Mesothelial cell of epicardium (in vitro differentiated cells): ENCODE data around the gene CCDC80. TPM values are rescaled to one million over a fixed set of nuclear protein-coding genes. Genes with fewer than 3 reads are reported as not detected.

Experiments used
- DNase-seq, 2 experiments: peaks; one replicate each; pipeline ENCODE4 v3.0.0; 2021; ENCODE audit warnings: low spot score in 2 of 2; ENCODE audit not compliant: unreplicated experiment in 2 of 2
- H3K27ac Mint-ChIP-seq: 2 replicates; pipeline ENCODE4 v1.8.0; 2021; ENCODE audit warnings: mixed read lengths
- H3K27me3 Mint-ChIP-seq: 2 replicates; pipeline ENCODE4 v1.8.0; 2021; ENCODE audit warnings: low read depth, mixed read lengths
- H3K36me3 Mint-ChIP-seq: 2 replicates; pipeline ENCODE4 v1.8.0; 2021; ENCODE audit warnings: mixed read lengths
- H3K4me1 Mint-ChIP-seq: 2 replicates; pipeline ENCODE4 v1.8.0; 2021; ENCODE audit warnings: mixed read lengths
- H3K4me3 Mint-ChIP-seq: 2 replicates; pipeline ENCODE4 v1.8.0; 2021; ENCODE audit warnings: mild to moderate bottlenecking, moderate library complexity, mixed read lengths
- H3K9me3 Mint-ChIP-seq: 2 replicates; pipeline ENCODE4 v1.8.0; 2021; ENCODE audit warnings: mixed read lengths
- total RNA-seq: library from RNA; stranded (reverse); gene quantifications from 3 replicates; pipeline ENCODE4 v1.2.1, GENCODE V29; 2021
- TF ChIP-seq, protein P1 (sequence below): fragments of 200-600 bp; sonication (generic); IDR thresholded peaks from one replicate; pipeline ENCODE4 v1.5.0; 2021; ENCODE audit warnings: antibody characterized with exemption; ENCODE audit not compliant: unreplicated experiment

The CCDC80 gene
- total RNA-seq, 1 donor from 2014 or later, result 134 TPM

DNA sequence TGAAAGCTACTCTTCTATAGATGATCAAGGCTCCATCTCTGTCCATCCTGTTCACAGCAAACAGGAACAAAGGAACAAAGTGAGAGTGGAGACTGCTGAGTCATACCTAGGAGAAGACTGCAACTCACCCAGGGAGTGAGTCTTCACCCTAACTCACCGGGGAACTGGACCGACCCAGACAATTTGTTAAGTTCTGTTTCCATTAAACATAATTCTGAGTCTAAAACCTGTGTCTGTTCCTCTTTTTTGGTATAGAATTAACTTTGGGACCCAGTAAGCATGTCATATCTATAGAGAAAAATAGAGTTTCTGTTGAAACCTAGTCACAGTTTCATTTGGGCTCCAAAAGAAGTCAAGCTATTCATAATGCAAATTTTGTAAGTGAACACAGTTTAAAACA is 21.6 kb downstream of the CCDC80 start:
- Mint-ChIP-seq H3K4me1 (peaks cover 8% of the 10 kb centered on the region), H3K9me3 (no peaks in the 10 kb centered on the region), H3K27me3 (no peaks in the 10 kb centered on the region), H3K4me3 (no peak overlapping the region), H3K36me3 (peaks cover 39% of the 10 kb centered on the region), H3K27ac (no peak overlapping the region)
- DNase-seq, result no peak
- TF ChIP-seq, protein P1, sequence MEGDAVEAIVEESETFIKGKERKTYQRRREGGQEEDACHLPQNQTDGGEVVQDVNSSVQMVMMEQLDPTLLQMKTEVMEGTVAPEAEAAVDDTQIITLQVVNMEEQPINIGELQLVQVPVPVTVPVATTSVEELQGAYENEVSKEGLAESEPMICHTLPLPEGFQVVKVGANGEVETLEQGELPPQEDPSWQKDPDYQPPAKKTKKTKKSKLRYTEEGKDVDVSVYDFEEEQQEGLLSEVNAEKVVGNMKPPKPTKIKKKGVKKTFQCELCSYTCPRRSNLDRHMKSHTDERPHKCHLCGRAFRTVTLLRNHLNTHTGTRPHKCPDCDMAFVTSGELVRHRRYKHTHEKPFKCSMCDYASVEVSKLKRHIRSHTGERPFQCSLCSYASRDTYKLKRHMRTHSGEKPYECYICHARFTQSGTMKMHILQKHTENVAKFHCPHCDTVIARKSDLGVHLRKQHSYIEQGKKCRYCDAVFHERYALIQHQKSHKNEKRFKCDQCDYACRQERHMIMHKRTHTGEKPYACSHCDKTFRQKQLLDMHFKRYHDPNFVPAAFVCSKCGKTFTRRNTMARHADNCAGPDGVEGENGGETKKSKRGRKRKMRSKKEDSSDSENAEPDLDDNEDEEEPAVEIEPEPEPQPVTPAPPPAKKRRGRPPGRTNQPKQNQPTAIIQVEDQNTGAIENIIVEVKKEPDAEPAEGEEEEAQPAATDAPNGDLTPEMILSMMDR, result no peak

DNA sequence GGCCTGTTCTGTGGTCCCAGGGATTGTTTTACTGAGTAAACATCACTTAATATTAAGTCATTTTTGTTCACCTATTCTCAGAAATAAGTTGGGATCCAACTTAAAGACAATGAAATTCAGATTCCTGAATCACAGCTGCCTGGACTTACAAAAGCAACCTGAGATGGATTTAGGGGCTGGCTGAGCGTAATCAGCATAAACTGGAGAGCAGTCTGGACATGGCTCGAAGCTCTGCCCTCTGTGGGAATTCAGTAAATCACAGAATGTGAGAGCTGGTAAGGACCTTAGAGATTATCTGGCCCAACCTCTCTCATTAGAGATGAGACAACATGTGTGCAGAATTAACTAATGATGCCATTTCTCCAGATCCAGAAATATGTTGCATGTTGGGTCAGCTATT is 23.7 kb downstream of the CCDC80 start:
- H3K27ac Mint-ChIP-seq, result no peak overlapping the region
- no peaks in the 10 kb centered on the region for H3K27me3 Mint-ChIP-seq
- no peaks in the 10 kb centered on the region for H3K9me3 Mint-ChIP-seq
- DNase-seq, result no peak
- TF ChIP-seq, protein P1, result no peak
- peaks cover 42% of the 10 kb centered on the region for H3K36me3 Mint-ChIP-seq
- H3K4me3 Mint-ChIP-seq, result no peak overlapping the region
- peaks cover 2% of the 10 kb centered on the region for H3K4me1 Mint-ChIP-seq

DNA sequence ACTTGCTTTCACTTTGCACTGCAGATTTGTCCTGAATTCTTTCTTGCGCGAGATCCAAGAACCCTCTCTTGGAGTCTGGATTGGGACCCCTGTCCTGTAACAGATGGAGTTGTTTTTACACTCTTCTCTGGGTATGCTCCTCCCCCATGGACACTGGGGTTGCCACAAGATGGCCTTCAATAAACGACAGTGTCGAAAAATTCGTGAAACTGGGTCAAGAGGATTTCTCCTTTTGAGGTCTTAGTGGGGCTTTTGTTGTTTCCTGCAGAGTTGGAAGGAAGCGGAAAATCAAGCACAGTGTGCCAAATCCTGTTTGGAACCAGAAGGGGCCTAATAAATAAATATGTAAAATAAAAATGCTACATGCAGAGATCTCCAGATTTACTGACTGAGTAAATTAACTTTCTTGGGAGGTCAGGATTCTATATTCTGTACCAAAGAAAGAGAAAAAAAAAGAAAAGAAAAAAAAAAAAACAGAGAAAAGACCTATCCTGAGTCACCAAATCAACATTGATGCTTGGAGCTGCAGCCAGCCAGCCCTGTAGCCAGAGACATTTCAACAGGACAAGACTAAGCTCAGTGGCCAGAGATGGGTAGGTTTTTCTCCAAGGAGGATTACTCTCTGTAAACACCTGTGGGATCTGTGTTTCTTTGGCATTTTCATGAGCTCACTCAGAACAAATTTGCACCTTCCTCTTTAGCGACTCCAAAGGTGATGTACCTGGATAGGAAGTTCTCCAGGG is 24.8 kb downstream of the CCDC80 start:
- no peak overlapping the region for H3K27ac Mint-ChIP-seq
- peaks cover 33% of the 10 kb centered on the region for H3K36me3 Mint-ChIP-seq
- H3K27me3 Mint-ChIP-seq, result no peaks in the 10 kb centered on the region
- no peaks in the 10 kb centered on the region for H3K4me1 Mint-ChIP-seq
- no peak for DNase-seq
- no peaks in the 10 kb centered on the region for H3K9me3 Mint-ChIP-seq
- TF ChIP-seq, protein P1, result no peak
- H3K4me3 Mint-ChIP-seq, result no peak overlapping the region

DNA sequence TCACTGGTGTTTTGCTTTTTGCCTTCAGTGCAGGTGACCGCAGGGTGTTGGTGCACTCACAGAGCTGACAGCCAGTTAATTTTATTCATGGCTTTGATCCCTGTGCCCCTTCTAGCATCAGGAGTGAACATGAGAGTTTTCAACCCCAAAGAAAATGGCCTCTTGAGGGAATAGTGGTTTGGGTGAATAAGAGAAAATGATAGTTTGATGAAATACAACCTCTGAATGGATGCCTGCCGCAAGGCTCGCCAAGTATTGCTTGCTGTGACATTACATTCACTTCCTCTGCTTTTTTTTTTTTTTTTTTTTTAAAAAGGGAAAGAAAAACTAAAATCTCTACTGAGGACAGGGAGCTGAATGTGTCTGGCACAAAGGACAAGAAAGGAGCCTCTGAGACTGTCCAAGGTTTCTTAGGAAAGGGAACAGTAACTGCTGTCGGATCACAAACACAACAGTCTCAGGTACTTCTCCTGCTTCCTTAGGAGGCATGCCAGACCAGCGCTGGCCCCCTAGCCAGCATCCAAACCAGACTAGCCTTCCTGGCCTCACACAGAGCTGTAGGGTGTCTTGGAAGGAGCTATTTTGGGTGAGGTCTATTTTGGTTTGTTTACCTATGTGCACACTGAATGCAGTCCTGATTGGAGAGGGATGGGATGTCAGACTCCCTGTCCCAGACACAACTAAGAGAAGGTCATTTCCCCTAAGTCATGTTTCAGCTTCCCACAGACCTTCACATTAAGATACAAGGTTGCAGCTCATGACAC is 29.0 kb downstream of the CCDC80 start:
- H3K4me3 Mint-ChIP-seq, result no peak overlapping the region
- peaks cover 34% of the 10 kb centered on the region for H3K36me3 Mint-ChIP-seq
- TF ChIP-seq, protein P1, result no peak
- H3K4me1 Mint-ChIP-seq, result peaks cover 8% of the 10 kb centered on the region
- H3K27ac Mint-ChIP-seq, result no peak overlapping the region
- no peaks in the 10 kb centered on the region for H3K9me3 Mint-ChIP-seq
- H3K27me3 Mint-ChIP-seq, result no peaks in the 10 kb centered on the region
- DNase-seq, result no peak

DNA sequence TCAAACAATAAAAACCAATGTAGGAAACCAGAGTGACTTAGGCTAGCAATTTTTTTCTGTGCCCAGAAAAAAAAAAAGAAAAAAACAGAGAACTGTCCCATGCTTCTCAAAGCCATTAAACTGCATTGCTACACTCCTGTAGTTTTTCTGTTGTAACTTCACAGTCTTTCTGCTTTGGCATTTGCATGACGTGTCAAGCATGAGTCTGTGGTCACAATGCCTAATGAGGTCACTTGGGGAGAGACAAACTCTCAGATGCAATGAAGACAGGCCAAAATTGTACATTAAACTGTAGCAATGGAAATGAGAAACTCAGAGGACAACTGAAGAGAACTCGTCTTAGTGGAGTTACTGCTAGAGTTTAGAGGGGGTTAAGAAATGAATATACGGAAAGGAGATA is 30.8 kb downstream of the CCDC80 start:
- Mint-ChIP-seq H3K27ac (no peak overlapping the region), H3K4me1 (peaks cover 8% of the 10 kb centered on the region), H3K9me3 (no peaks in the 10 kb centered on the region), H3K27me3 (no peaks in the 10 kb centered on the region), H3K36me3 (peaks cover 26% of the 10 kb centered on the region), H3K4me3 (no peak overlapping the region)
- DNase-seq, result no peak
- TF ChIP-seq, protein P1, result no peak
